Measurements from ENCODE around the gene TBRG4.

DNA sequence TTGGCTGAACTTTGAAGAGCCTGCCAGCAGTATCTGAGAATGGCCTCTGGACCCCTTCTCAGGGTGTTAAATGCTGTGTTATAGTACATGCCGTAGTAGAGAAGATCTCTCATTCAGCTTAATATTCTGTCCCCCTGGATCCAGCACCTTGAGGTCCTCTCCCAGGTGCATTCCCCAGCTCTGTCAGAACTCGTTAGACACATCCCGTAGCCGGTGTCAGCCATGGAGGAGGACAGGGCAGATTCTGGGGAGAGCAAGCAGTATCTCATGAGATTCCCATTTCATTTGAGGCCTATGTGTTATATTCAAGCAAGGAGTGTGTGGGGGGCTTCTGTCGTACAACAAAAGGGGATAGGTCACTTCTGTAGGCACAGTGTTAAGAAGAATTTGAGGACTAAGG lies 57.6 kb downstream of the TBRG4 start:
- TF ChIP-seq POLR2AphosphoS5 (IDR thresholded peaks at IDR 0.05) = no peak
- TF ChIP-seq, protein P1, sequence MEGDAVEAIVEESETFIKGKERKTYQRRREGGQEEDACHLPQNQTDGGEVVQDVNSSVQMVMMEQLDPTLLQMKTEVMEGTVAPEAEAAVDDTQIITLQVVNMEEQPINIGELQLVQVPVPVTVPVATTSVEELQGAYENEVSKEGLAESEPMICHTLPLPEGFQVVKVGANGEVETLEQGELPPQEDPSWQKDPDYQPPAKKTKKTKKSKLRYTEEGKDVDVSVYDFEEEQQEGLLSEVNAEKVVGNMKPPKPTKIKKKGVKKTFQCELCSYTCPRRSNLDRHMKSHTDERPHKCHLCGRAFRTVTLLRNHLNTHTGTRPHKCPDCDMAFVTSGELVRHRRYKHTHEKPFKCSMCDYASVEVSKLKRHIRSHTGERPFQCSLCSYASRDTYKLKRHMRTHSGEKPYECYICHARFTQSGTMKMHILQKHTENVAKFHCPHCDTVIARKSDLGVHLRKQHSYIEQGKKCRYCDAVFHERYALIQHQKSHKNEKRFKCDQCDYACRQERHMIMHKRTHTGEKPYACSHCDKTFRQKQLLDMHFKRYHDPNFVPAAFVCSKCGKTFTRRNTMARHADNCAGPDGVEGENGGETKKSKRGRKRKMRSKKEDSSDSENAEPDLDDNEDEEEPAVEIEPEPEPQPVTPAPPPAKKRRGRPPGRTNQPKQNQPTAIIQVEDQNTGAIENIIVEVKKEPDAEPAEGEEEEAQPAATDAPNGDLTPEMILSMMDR (IDR thresholded peaks at IDR 0.05) = no peak
- TF ChIP-seq EP300 (IDR thresholded peaks at IDR 0.05) = no peak

Measured in esophagus muscularis mucosa (tissue), 4 donors.